Parathyroid adenoma (tissue), 2 donors: ENCODE measurements around the gene SLC35A4.

Source experiments
- H2AFZ ChIP-seq: fragments of 300-600 bp; sonication (generic); one replicate; pipeline ENCODE4 v1.7.0; 2017; ENCODE audit warnings: antibody characterized with exemption, mild to moderate bottlenecking
- H3K27ac ChIP-seq: fragments of 300-600 bp; sonication (generic); one replicate; pipeline ENCODE4 v1.7.0; 2017
- H3K27me3 ChIP-seq: fragments of 300-600 bp; sonication (generic); one replicate; pipeline ENCODE4 v1.7.0; 2017; ENCODE audit warnings: low read length; ENCODE audit not compliant: control insufficient read depth, insufficient read depth
- H3K36me3 ChIP-seq: fragments of 300-600 bp; sonication (generic); one replicate; pipeline ENCODE4 v1.7.0; 2017; ENCODE audit warnings: low read length; ENCODE audit not compliant: control insufficient read depth, insufficient read depth
- H3K4me1 ChIP-seq: fragments of 300-600 bp; sonication (generic); one replicate; pipeline ENCODE4 v1.7.0; 2017; ENCODE audit warnings: control low read depth
- H3K4me2 ChIP-seq: fragments of 300-600 bp; sonication (generic); one replicate; pipeline ENCODE4 v1.7.0; 2017; ENCODE audit warnings: low read length
- H3K4me3 ChIP-seq: fragments of 300-600 bp; sonication (generic); one replicate; pipeline ENCODE4 v1.7.0; 2017; ENCODE audit warnings: low read depth, low read length
- H3K79me2 ChIP-seq: fragments of 300-600 bp; sonication (generic); one replicate; pipeline ENCODE4 v1.7.0; 2017; ENCODE audit warnings: control low read depth
- H3K9ac ChIP-seq: fragments of 300-600 bp; sonication (generic); one replicate; pipeline ENCODE4 v1.7.0; 2017; ENCODE audit warnings: mild to moderate bottlenecking
- H3K9me3 ChIP-seq: fragments of 300-600 bp; sonication (generic); one replicate; pipeline ENCODE4 v1.7.0; 2017; ENCODE audit warnings: low read length; ENCODE audit not compliant: control insufficient read depth
- CTCF ChIP-seq: fragments of 300-600 bp; sonication (generic); IDR thresholded peaks from one replicate; pipeline ENCODE4 v1.7.0; 2017; ENCODE audit warnings: antibody characterized with exemption, mild to moderate bottlenecking
- donor health status: primary hyperparathyroidism.

The SLC35A4 gene

DNA sequence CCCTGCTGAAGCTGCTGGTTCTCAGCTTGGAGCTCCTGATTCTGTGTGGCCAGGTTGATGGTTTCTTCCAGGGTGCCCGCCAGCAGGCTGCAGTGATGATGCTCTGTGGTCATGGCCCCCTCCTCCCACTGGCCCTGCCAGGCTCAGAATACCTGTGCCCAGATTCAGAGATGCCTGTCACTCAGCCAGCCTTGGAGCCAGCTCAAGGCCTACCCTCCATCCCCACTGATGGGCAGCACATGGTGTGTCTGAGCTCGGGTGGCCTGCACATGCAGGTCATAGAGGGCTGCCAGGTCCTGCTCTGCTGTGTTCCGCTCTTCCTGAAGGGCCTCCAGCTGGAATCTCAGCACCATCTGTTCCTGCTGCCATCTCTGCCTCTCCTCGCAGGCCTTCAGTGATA is 5.4 kb downstream of the SLC35A4 start:
- Histone ChIP-seq H3K9ac (no peak overlapping the region), H3K4me2 (no peak overlapping the region), H2AFZ (no peak overlapping the region), H3K27me3 (no peaks in the 10 kb centered on the region), H3K4me3 (no peak overlapping the region), H3K36me3 (no peaks in the 10 kb centered on the region), H3K79me2 (no peaks in the 10 kb centered on the region), H3K4me1 (peaks cover 10% of the 10 kb centered on the region), H3K27ac (peak overlapping the region; percentile 55), H3K9me3 (no peaks in the 10 kb centered on the region)
- no peak for TF ChIP-seq CTCF

DNA sequence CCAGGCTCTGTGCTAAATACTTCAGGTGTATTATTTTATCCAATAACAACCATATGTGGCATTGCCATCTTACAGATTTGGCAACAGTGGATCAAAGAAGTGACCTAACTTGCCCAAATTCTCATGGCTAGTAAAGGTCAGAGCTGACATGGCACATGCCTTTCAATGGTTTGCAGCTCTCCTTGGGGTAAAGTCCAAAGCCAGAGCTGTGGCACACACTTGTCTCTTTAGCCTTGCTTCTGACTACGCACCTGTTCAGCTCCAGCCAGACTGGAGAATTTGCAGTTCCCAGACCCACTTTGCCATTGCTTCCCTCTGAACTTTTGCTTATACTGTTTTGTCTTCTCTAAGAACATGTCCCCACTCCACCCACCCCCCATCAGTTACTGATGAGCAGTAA is 5.9 kb downstream of the SLC35A4 start:
- TF ChIP-seq CTCF = no peak
- Histone ChIP-seq H3K79me2 (no peaks in the 10 kb centered on the region), H3K9me3 (no peaks in the 10 kb centered on the region), H3K27me3 (no peaks in the 10 kb centered on the region), H3K4me2 (no peak overlapping the region), H3K36me3 (no peaks in the 10 kb centered on the region), H3K4me3 (no peak overlapping the region), H2AFZ (no peak overlapping the region), H3K4me1 (peaks cover 6% of the 10 kb centered on the region), H3K9ac (no peak overlapping the region), H3K27ac (no peak overlapping the region)

DNA sequence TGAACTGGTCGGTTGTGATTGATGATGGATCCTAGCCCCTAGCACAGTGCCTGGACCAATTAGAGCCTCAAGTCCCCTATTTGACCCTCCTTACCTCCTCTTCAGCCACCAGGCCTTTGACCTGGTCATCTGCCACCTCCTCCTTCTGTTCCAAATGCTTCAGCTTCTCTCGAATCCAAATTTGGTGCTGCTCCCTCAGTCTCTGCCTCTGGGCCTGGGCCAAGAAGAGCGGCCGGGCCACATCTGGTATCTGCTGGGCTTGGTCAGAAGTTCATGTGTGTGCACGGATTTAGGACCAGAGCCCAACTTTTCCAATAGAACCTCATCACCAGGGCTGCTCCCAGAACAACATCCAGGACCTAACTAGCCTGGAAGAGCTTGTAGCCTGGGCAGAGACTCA is 6.5 kb downstream of the SLC35A4 start:
- no peak overlapping the region for H3K4me3 ChIP-seq
- no peak overlapping the region for H3K9ac ChIP-seq
- H3K4me1 ChIP-seq = no peaks in the 10 kb centered on the region

GRCh38 chr5:140573683-140574082 is 9.1 kb downstream of the SLC35A4 start:
- Histone ChIP-seq H3K4me3 (no peak overlapping the region), H3K9ac (no peak overlapping the region), H3K27ac (no peak overlapping the region), H2AFZ (no peak overlapping the region), H3K79me2 (no peaks in the 10 kb centered on the region), H3K4me2 (no peak overlapping the region), H3K27me3 (no peaks in the 10 kb centered on the region), H3K9me3 (no peaks in the 10 kb centered on the region), H3K36me3 (no peaks in the 10 kb centered on the region), H3K4me1 (no peaks in the 10 kb centered on the region)
- no peak for TF ChIP-seq CTCF

More for the DNA sequence above, 6.5 kb downstream of the SLC35A4 start:
- no peaks in the 10 kb centered on the region for H3K9me3 ChIP-seq
- H3K27me3 ChIP-seq = no peaks in the 10 kb centered on the region
- no peaks in the 10 kb centered on the region for H3K79me2 ChIP-seq
- H3K4me2 ChIP-seq = no peak overlapping the region
- TF ChIP-seq CTCF = no peak
- no peaks in the 10 kb centered on the region for H3K36me3 ChIP-seq
- H3K27ac ChIP-seq = no peak overlapping the region
- no peak overlapping the region for H2AFZ ChIP-seq

DNA sequence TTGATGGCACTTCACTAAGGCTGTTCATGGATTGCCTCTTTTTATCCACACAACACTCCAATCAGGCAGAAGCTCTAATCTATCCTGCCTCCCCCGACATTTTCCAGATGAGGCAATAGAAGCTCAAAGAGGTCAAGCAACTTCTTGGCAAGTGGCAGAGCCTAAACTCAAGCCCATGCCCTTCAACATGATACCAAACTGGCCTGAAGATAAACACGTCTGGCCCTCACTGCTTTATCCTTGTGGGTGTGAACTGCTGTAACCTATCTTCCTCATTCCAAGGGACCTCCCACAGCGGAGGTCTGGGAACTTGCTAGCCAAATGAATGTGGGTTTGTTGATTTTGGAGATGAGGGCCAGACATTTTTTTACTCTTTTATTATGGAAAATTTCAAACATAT is 9.5 kb downstream of the SLC35A4 start:
- no peaks in the 10 kb centered on the region for H3K4me1 ChIP-seq
- peak overlapping the region; percentile 17 for H3K27ac ChIP-seq

More for the DNA sequence above, 9.5 kb downstream of the SLC35A4 start:
- no peaks in the 10 kb centered on the region for H3K27me3 ChIP-seq
- H3K9me3 ChIP-seq = no peaks in the 10 kb centered on the region
- no peak for TF ChIP-seq CTCF
- H3K36me3 ChIP-seq = no peaks in the 10 kb centered on the region
- no peak overlapping the region for H2AFZ ChIP-seq
- no peak overlapping the region for H3K4me3 ChIP-seq
- H3K4me2 ChIP-seq = no peak overlapping the region
- H3K9ac ChIP-seq = no peak overlapping the region
- H3K79me2 ChIP-seq = no peaks in the 10 kb centered on the region
